Activated T-cell treated with anti-CD3 and anti-CD28 coated beads for 48 hours (primary cell): ENCODE data around the gene ZNF770.
A peak's percentile ranks its signal among the peaks of the same experiment; 100 is the strongest.
"Not testable (repeated sequence)": the region's sequence is repeated elsewhere in the genome, so short reads cannot be mapped to it uniquely, and the experiment has no call there.

Source experiments
- DNase-seq: peaks from one replicate; pipeline ENCODE4 v3.0.0-alpha.2; 2020; ENCODE audit warnings: low read depth

Gene ZNF770

GRCh38 chr15:34973512-34973911 lies 14.6 kb downstream of the ZNF770 start:
- no peak for DNase-seq

DNA sequence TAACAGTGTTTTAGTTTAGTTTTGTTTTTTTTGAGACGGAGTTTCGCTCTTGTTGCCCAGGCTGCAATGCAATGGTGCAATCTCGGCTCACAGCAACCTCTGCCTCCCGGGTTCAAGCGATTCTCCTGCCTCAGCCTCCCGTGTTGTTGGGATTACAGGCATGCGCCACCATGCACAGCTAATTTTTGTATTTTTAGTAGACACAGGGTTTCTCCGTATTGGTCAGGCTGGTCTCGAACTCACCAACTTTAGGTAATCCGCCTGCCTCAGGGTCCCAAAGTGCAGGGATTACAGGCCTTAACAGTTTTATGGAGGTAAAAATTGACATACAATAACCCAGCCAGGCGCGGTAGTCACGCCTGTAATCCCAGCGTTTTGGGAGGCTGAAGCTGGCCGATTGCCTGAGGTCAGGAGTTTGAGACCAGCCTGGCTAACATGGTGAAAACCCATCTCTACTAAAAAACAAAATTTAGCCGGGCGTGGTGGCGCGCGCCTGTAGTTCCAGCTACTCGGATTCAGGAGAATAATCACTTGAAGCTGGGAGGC lies 17.9 kb downstream of the ZNF770 start:
- DNase-seq: not testable (repeated sequence)

DNA sequence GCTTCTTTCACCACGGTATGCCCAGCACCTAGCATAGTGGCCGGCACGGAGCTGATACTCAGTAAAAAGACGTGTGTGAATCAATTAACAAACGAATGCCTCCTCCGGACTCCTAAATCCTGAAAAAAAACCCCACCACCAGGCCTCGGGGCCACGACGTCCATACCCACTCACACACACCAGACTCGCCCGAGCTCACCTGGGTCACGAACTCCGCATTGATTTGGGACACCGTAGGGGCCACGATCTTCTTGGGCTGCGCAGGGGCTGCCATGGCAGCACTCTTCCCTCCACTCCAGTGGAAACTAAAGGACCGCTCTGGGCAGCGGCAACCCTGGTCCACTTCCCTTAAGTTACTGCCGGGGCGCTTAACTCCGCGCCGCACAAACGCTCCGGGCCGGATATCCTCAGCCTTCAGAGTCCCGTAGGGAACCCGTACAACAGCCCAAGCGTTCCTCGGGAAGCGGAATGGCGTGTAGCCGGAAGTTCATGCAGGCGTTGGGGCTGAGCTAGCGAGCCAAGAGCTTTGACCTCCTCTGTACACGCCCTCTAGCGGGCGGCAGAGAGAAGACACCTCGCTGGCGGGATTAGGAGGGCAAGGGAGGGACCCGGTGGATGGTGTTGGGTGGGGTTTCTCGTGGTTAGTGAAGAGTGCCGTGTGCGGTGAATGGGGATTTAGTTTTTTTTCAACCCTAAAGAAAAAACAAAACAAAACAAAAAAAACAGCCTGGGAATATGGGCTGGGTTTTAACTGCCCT lies 18.6 kb downstream of the ZNF770 start, which contains the start of gene AQR:
AQR (minus strand) TSS at position 403 of the 758 bp plus-strand sequence; CDS start at position 274, 129 bp downstream.
- peak; percentile 84 for DNase-seq

DNA sequence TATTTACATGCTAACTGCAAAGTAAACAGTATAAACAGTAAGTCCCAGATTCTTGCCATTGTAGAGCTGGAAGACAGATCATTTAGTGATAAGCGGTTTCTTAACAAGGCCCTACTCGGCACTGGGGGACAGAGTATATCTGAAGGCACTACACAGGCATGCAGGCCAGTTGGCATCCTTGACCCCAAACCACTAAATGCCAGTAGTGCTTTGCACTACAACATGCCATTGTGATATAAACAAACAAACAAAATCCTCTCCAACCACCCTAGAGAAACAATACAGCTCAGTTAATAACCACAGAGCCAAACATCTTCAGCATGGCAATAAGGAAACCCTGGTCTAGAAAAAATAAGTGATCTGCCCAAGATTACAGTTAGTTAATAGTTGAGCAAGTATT lies 23.8 kb downstream of the ZNF770 start:
- DNase-seq: no peak

DNA sequence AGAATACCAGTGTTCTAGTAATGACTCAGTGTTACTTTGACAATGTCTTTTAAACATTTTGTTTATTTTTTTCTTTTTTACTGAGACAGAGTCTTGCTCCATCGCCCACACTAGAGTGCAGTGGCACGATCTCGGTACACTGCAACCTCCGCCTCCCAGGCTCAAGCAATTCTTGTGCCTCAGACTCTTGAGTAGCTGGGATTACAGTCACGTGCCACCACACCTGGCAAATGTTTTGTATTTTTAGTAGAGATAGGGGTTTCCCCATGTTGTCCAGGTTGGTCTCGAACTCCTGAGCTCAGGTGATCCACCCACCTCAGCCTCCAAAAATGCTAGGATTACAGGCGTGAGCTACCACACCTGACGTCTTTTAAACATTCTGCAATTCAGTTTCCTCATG lies 34.2 kb downstream of the ZNF770 start:
- DNase-seq: no peak

DNA sequence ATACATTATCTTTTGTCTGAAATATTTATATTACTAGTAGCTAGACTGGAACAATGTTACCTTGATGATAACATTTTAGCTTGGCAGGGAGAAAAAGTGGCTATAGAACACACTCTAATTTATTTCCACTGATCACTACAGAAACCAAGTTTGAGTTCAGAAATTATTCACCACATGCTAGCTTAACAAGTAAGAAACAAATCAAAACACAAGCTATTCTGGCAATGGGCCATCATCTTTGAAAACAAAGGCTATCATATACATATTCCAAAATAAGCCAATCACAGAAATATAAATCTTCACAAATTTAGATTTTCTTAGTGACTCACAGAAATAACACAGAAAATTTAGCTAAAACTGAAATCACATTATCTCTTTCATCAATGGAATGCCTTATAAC lies 35.6 kb downstream of the ZNF770 start:
- DNase-seq: no peak

GRCh38 chr15:34951993-34952392 lies 36.1 kb downstream of the ZNF770 start:
- no peak for DNase-seq

GRCh38 chr15:34944936-34945335 lies 43.2 kb downstream of the ZNF770 start:
- DNase-seq: no peak

- DNase-seq: no peak
These were observed 44.4 kb downstream of the ZNF770 start for GRCh38 chr15:34943711-34944110.

DNA sequence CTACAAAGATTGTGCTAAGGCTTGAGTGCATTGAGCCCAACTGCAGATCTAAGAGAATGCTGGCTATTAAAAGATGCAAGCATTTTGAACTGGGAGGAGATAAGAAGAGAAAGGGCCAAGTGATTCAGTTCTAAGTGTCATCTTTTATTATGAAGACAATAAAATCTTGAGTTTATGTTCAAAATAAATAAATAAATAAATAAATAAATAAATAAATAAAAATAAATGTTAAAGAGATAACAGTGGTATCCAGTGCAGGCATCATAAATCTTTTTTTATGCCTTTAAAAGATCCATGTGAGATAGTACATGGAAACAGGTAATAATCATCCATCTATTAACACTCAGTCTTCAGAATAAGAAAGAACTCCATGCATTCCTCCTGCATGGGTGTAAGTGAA lies 44.8 kb downstream of the ZNF770 start:
- not testable (repeated sequence) for DNase-seq

- no peak for DNase-seq
These were observed 45.7 kb downstream of the ZNF770 start for GRCh38 chr15:34942363-34942762.

GRCh38 chr15:34941831-34942230 lies 46.3 kb downstream of the ZNF770 start:
- DNase-seq: no peak

DNA sequence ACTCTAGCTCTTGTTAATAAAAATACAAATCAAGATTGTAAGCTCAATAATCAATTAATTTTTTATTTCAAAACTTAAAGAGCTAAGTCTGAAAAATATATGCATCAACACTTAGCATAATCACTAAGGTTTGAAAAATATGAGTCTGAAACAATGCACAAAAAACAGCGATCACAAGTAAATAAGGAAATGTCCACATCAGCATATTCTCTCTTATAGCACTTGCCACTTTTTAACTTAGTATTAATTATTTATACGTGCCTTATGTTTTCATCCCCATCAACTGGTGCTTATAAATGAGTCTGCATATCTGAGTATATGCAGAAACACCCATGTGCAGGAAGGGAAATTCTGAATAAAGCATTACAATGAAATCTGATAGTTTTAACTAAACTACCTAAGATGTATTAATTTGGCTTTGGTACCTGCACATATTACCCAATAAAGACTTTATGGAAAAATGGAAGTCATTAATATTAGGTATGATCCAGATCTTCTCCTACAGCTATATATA lies 46.8 kb downstream of the ZNF770 start:
- DNase-seq: no peak

GRCh38 chr15:34933432-34933975 lies 54.6 kb downstream of the ZNF770 start:
- no peak for DNase-seq

DNA sequence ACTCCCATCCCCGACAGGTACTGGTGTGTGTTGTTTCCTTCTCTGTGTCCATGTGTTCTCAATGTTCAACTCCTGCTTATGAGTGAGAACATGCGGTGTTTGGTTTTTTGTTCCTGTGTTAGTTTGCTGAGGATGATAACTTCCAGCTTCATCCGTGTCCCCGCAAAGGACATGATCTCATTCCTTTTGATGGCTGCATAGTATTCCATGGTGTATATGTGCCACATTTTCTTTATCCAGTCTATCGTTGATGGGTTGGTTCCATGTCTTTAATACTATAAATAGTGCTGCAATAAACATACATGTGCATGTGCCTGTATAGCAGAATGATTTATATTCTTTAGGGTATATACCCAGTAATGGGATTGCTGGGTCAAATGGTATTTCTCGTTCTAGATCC lies 59.7 kb downstream of the ZNF770 start:
- DNase-seq: not testable (repeated sequence)
